Astrocyte of the spinal cord (primary cell): ENCODE measurements around the gene C1S.

ENCODE experiments used
- DNase-seq: peaks from one replicate; pipeline ENCODE4 v3.0.0; 2011; ENCODE audit warnings: low read depth, low spot score
- H3K4me3 ChIP-seq: 2 replicates; pipeline ENCODE4 v1.5.1; 2011; ENCODE audit warnings: low read depth, mild to moderate bottlenecking, low read length, moderate library complexity
- CTCF ChIP-seq: IDR thresholded peaks from 2 replicates; pipeline ENCODE4 v1.5.1; 2012; ENCODE audit warnings: low read depth, mild to moderate bottlenecking, low read length, inconsistent platforms
- in situ Hi-C: cut with HindIII; loops from 2 replicates; pipeline ENCODE4 v1.10.0; 2017; ENCODE audit warnings: low sequenced_read_pairs

C1S gene

GRCh38 chr12:7017870-7018349 lies 42.6 kb upstream of the C1S start:
- peak overlapping the region; percentile 89 for H3K4me3 ChIP-seq
- in situ Hi-C loops, result no loop called here
- DNase-seq, result no peak
- no peak for TF ChIP-seq CTCF

- H3K4me3 ChIP-seq, result peak within 1 kb of the TSS; percentile 89
- peak; percentile 85 for TF ChIP-seq CTCF
- peak; percentile 98 for DNase-seq
- in situ Hi-C loops, result no loop called here
Observed at GRCh38 chr12:7018350-7019042, 42.0 kb upstream of the C1S start, which contains the start of gene LPCAT3. LPCAT3 (minus strand) TSS chr12:7018476; CDS start chr12:7018424, 52 bp downstream.

- peak overlapping the region; percentile 89 for H3K4me3 ChIP-seq
- no peak for DNase-seq
- TF ChIP-seq CTCF, result no peak
- in situ Hi-C loops, result no loop called here
Observed at GRCh38 chr12:7019043-7019569, 41.4 kb upstream of the C1S start.

GRCh38 chr12:7021956-7022355 lies 38.6 kb upstream of the C1S start:
- no peak for DNase-seq
- H3K4me3 ChIP-seq, result no peak overlapping the region
- in situ Hi-C loops, result no loop called here
- no peak for TF ChIP-seq CTCF

GRCh38 chr12:7023114-7023513 lies 37.4 kb upstream of the C1S start:
- DNase-seq, result no peak
- no peak overlapping the region for H3K4me3 ChIP-seq
- in situ Hi-C loops, result no loop called here
- TF ChIP-seq CTCF, result no peak

GRCh38 chr12:7026854-7027253 lies 33.7 kb upstream of the C1S start:
- no peak for DNase-seq
- H3K4me3 ChIP-seq, result no peak overlapping the region
- TF ChIP-seq CTCF, result no peak
- in situ Hi-C loops, result no loop called here
